Glutamatergic neuron (in vitro differentiated cells): ENCODE results near the gene ILDR1. TPM values are rescaled to one million over a fixed set of nuclear protein-coding genes. Genes with fewer than 3 reads are reported as not detected.
"Not testable (repeated sequence)": the region's sequence is repeated elsewhere in the genome, so short reads cannot be mapped to it uniquely, and the experiment has no call there.

ENCODE experiments used
- DNase-seq: peaks from one replicate; pipeline ENCODE4 v3.0.0; 2022
- H3K27ac Mint-ChIP-seq: one replicate; pipeline ENCODE4 v1.8.0; 2020; ENCODE audit warnings: mild to moderate bottlenecking, mixed read lengths, inconsistent platforms; ENCODE audit not compliant: unreplicated experiment
- H3K27me3 Mint-ChIP-seq: one replicate; pipeline ENCODE4 v1.8.0; 2020; ENCODE audit warnings: mild to moderate bottlenecking, moderate library complexity, mixed read lengths, inconsistent platforms; ENCODE audit not compliant: unreplicated experiment
- H3K36me3 Mint-ChIP-seq: one replicate; pipeline ENCODE4 v1.8.0; 2020; ENCODE audit warnings: mild to moderate bottlenecking, mixed read lengths, inconsistent platforms; ENCODE audit not compliant: unreplicated experiment
- H3K4me1 Mint-ChIP-seq: one replicate; pipeline ENCODE4 v1.8.0; 2020; ENCODE audit warnings: mild to moderate bottlenecking, low read depth, mixed read lengths, inconsistent platforms; ENCODE audit not compliant: unreplicated experiment
- H3K4me3 Mint-ChIP-seq: one replicate; pipeline ENCODE4 v1.8.0; 2020; ENCODE audit warnings: mild to moderate bottlenecking, mixed read lengths, inconsistent platforms; ENCODE audit not compliant: unreplicated experiment
- H3K9me3 Mint-ChIP-seq: one replicate; pipeline ENCODE4 v1.8.0; 2020; ENCODE audit warnings: mild to moderate bottlenecking, moderate library complexity, mixed read lengths, inconsistent platforms; ENCODE audit not compliant: unreplicated experiment
- CTCF ChIP-seq: fragments of 200-600 bp; sonication (generic); IDR thresholded peaks from one replicate; pipeline ENCODE4 v1.5.0; 2021; ENCODE audit not compliant: partially characterized antibody, unreplicated experiment
- total RNA-seq: library from RNA; stranded (reverse); fragmentation: NEBNext Ultra II Directional; extraction: Animal tissue kit (Norgen Biotek cat#: 25700); gene quantifications from one replicate; pipeline ENCODE4 v1.2.1, GENCODE V29; 2021; ENCODE audit not compliant: unreplicated experiment

The ILDR1 gene
- total RNA-seq, 1 donor from 2014 or later = not detected

GRCh38 chr3:122055215-122055614 is 33.2 kb upstream of the ILDR1 start, which contains the start of gene CD86:
CD86 (plus strand) TSS chr3:122055362; CDS start chr3:122055490, 128 bp downstream.
- Mint-ChIP-seq H3K27ac (no peak within 1 kb of the TSS), H3K36me3 (no peaks in the 10 kb centered on the region), H3K4me1 (no peaks in the 10 kb centered on the region), H3K9me3 (peaks cover 6% of the 10 kb centered on the region), H3K27me3 (no peaks in the 10 kb centered on the region), H3K4me3 (no peak within 1 kb of the TSS)
- DNase-seq = no peak
- no peak for TF ChIP-seq CTCF

GRCh38 chr3:122052968-122053367 is 30.9 kb upstream of the ILDR1 start:
- no peak for DNase-seq
- H3K27me3 Mint-ChIP-seq = no peaks in the 10 kb centered on the region
- H3K4me1 Mint-ChIP-seq = no peaks in the 10 kb centered on the region
- H3K36me3 Mint-ChIP-seq = no peaks in the 10 kb centered on the region
- no peak for TF ChIP-seq CTCF
- H3K9me3 Mint-ChIP-seq = peaks cover 4% of the 10 kb centered on the region
- H3K4me3 Mint-ChIP-seq = no peak overlapping the region
- H3K27ac Mint-ChIP-seq = no peak overlapping the region

- H3K4me1 Mint-ChIP-seq, H3K36me3 Mint-ChIP-seq, DNase-seq, H3K27ac Mint-ChIP-seq, H3K27me3 Mint-ChIP-seq, H3K9me3 Mint-ChIP-seq, H3K4me3 Mint-ChIP-seq: not testable (repeated sequence)
Measured at GRCh38 chr3:122047773-122048172, 25.7 kb upstream of the ILDR1 start.

- DNase-seq, H3K4me1 Mint-ChIP-seq, H3K4me3 Mint-ChIP-seq, H3K36me3 Mint-ChIP-seq, H3K27me3 Mint-ChIP-seq, H3K9me3 Mint-ChIP-seq, H3K27ac Mint-ChIP-seq: not testable (repeated sequence)
Measured at GRCh38 chr3:122047296-122047695, 25.2 kb upstream of the ILDR1 start.

- no peak overlapping the region for H3K4me3 Mint-ChIP-seq
- peaks cover 19% of the 10 kb centered on the region for H3K36me3 Mint-ChIP-seq
- H3K27me3 Mint-ChIP-seq = peaks cover 2% of the 10 kb centered on the region
- TF ChIP-seq CTCF = no peak
- peaks cover 10% of the 10 kb centered on the region for H3K9me3 Mint-ChIP-seq
- no peak for DNase-seq
- no peaks in the 10 kb centered on the region for H3K4me1 Mint-ChIP-seq
- H3K27ac Mint-ChIP-seq = no peak overlapping the region
Measured at GRCh38 chr3:122033023-122033422, 11.0 kb upstream of the ILDR1 start.

GRCh38 chr3:122032531-122032930 is 10.5 kb upstream of the ILDR1 start:
- peaks cover 5% of the 10 kb centered on the region for H3K9me3 Mint-ChIP-seq

More at GRCh38 chr3:122032531-122032930, 10.5 kb upstream of the ILDR1 start:
- no peak for TF ChIP-seq CTCF
- H3K4me3 Mint-ChIP-seq = no peak overlapping the region
- peaks cover 1% of the 10 kb centered on the region for H3K27me3 Mint-ChIP-seq
- H3K4me1 Mint-ChIP-seq = no peaks in the 10 kb centered on the region
- no peak overlapping the region for H3K27ac Mint-ChIP-seq
- peaks cover 14% of the 10 kb centered on the region for H3K36me3 Mint-ChIP-seq
- DNase-seq = no peak
